SU-DHL-6 (cell line): ENCODE results near the gene PUSL1.

Experiments
- EZH2phosphoT487 ChIP-seq: fragments of 200-600 bp; sonication (generic), shearing (Covaris generic); conservative IDR thresholded peaks from 2 replicates; pipeline ENCODE4 v1.6.1; 2018; ENCODE audit warnings: mild to moderate bottlenecking, antibody characterized with exemption, low read length, moderate library complexity, mixed read lengths
- TF ChIP-seq, protein P1 (sequence below): fragments of 200-600 bp; sonication (generic); IDR thresholded peaks from one replicate; pipeline ENCODE4 v1.5.1; 2017; ENCODE audit warnings: antibody characterized with exemption, mild to moderate bottlenecking, low read length, moderate library complexity; ENCODE audit not compliant: insufficient read depth, poor library complexity, severe bottlenecking

DNA sequence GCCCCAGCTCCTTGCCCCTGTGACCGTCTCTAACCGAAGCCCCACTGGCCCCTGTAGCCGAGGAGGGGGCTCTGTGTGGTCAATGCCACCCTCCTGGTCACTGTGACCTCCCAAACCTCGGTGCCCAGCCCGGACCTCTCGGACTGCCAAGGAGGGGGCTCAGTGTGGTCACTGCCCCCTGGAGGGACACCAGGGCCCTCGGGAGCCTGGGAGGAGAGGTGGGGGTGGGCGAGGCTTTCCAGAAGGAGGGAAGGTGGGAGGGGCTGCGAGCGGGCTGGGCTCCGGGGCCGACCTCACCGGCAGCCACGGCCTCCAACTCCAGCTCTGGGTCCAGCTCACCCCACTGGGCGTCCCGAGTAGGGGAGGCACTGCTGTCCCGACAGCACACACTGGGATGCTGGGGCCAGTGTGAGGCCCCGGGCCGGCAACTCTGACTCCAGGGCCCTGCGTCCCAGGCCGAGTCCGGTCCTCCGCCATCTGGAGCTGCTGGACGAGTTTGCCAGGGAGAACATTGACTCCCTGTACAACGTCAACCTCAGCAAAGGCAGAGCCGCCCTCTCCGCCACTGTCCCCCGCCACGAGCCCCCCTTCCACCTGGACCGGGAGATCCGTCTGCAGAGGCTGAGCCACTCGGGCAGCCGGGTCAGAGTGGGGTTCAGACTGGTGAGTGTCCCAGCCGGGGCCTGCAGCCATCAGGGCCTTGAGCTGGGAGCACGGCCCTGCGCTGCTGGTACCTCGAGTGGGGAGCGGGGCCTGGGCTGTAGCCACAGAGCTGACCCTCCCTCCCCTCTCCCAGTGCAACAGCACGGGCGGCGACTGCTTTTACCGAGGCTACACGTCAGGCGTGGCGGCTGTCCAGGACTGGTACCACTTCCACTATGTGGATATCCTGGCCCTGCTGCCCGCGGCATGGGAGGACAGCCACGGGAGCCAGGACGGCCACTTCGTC lies 21.8 kb upstream of the PUSL1 start:
- TF ChIP-seq, protein P1, sequence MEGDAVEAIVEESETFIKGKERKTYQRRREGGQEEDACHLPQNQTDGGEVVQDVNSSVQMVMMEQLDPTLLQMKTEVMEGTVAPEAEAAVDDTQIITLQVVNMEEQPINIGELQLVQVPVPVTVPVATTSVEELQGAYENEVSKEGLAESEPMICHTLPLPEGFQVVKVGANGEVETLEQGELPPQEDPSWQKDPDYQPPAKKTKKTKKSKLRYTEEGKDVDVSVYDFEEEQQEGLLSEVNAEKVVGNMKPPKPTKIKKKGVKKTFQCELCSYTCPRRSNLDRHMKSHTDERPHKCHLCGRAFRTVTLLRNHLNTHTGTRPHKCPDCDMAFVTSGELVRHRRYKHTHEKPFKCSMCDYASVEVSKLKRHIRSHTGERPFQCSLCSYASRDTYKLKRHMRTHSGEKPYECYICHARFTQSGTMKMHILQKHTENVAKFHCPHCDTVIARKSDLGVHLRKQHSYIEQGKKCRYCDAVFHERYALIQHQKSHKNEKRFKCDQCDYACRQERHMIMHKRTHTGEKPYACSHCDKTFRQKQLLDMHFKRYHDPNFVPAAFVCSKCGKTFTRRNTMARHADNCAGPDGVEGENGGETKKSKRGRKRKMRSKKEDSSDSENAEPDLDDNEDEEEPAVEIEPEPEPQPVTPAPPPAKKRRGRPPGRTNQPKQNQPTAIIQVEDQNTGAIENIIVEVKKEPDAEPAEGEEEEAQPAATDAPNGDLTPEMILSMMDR, result no peak
- no peak for TF ChIP-seq EZH2phosphoT487
